ENCODE results near the gene ADAP1.

Gene ADAP1

DNA sequence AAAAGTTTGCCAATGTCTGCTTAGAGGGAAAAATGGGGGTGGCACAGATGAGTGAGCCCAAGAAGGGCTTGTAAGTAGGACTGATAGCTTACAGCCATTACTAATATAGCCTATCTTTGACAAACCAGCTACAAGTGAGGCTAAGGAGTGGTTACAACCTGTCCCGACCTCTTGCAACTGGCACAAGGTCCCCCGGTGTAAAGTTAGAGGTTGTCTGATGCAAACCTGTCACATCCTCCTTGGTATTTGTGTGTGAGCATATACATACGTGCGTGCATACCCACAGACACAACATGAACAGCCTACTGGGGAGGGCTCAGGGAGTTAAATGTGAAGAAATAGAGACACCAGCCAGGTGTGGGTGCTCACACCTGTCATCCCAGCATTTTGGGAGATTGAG is 14.6 kb downstream of the ADAP1 start:
- no peaks in the 10 kb centered on the region; the same call in 1 of the 2 replicates for H3K27me3 ChIP-seq (ENCODE audit: low read length)
- H3K79me2 ChIP-seq (ENCODE audit: insufficient read depth, low read length): no peaks in the 10 kb centered on the region
- no peak overlapping the region for H3K9ac ChIP-seq (ENCODE audit: low read length)
- no peak for TF ChIP-seq EZH2phosphoT487 (conservative IDR thresholded peaks at IDR 0.05; ENCODE audit: low read length)
- H3K4me3 ChIP-seq (ENCODE audit: insufficient read depth, low read length, poor library complexity, severe bottlenecking): no peak overlapping the region
- no peaks in the 10 kb centered on the region for H4K20me1 ChIP-seq (ENCODE audit: low read depth, low read length)
- no peak overlapping the region for H3K4me2 ChIP-seq (ENCODE audit: low read depth, low read length, poor library complexity, severe bottlenecking)
- H3F3A ChIP-seq (ENCODE audit: insufficient read depth): no peaks in the 10 kb centered on the region
- H2AFZ ChIP-seq (ENCODE audit: low read depth, low read length, severe bottlenecking): no peak overlapping the region
- peaks cover 8% of the 10 kb centered on the region; the same call in 1 of the 2 replicates for H3K9me3 ChIP-seq (ENCODE audit: insufficient read depth, low read length)
- H3K36me3 ChIP-seq (ENCODE audit: low read length): no peaks in the 10 kb centered on the region
- no peak overlapping the region for H3K27ac ChIP-seq (ENCODE audit: low read depth, low read length)
- H3K9me2 ChIP-seq (replicated peaks; ENCODE audit: insufficient read depth, low read length): no peaks in the 10 kb centered on the region

DNA sequence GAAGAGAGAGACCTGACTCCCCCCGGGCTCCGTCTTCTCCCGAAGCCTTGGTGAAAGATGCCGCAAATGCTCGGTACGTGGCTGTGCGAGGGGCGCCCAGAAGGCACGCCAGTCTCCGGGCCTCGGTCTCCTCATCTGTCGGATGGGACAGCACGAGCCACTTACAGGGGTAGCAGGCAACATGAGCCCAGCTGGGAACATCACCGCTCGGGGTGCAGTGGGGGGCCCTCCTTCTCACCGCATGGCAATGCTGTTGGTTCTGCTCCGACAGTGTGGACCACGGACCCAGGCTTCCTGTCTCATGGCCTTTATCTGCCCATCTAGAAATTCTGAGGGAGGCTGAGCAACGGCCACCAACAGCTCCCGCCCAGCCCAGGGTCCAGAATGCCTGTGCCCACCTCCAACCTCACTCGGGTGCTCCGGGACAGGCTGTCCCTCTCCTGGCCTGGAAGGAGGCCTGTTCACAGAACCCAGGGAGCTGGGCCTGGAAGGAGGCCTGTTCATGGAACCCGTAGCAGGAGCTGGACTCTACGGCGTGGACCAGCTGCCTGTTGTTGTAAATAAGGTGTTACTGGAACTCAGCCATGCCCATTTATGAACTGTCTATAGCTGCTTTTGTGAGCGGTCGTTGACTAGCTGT is 15.8 kb downstream of the ADAP1 start:
- H4K20me1 ChIP-seq (ENCODE audit: low read depth, low read length): no peaks in the 10 kb centered on the region
- H3K4me2 ChIP-seq (ENCODE audit: low read depth, low read length, poor library complexity, severe bottlenecking): no peak overlapping the region
- peaks cover 8% of the 10 kb centered on the region; the same call in 1 of the 2 replicates for H3K9me3 ChIP-seq (ENCODE audit: insufficient read depth, low read length)
- no peaks in the 10 kb centered on the region for H3F3A ChIP-seq (ENCODE audit: insufficient read depth)
- no peak overlapping the region for H3K4me3 ChIP-seq (ENCODE audit: insufficient read depth, low read length, poor library complexity, severe bottlenecking)
- no peak overlapping the region for H3K9ac ChIP-seq (ENCODE audit: low read length)
- H3K36me3 ChIP-seq (ENCODE audit: low read length): no peaks in the 10 kb centered on the region
- H2AFZ ChIP-seq (ENCODE audit: low read depth, low read length, severe bottlenecking): no peak overlapping the region
- H3K27me3 ChIP-seq (ENCODE audit: low read length): no peaks in the 10 kb centered on the region; the same call in 1 of the 2 replicates
- no peak overlapping the region for H3K27ac ChIP-seq (ENCODE audit: low read depth, low read length)
- TF ChIP-seq EZH2phosphoT487 (conservative IDR thresholded peaks at IDR 0.05; ENCODE audit: low read length): no peak
- TF ChIP-seq, protein P1, sequence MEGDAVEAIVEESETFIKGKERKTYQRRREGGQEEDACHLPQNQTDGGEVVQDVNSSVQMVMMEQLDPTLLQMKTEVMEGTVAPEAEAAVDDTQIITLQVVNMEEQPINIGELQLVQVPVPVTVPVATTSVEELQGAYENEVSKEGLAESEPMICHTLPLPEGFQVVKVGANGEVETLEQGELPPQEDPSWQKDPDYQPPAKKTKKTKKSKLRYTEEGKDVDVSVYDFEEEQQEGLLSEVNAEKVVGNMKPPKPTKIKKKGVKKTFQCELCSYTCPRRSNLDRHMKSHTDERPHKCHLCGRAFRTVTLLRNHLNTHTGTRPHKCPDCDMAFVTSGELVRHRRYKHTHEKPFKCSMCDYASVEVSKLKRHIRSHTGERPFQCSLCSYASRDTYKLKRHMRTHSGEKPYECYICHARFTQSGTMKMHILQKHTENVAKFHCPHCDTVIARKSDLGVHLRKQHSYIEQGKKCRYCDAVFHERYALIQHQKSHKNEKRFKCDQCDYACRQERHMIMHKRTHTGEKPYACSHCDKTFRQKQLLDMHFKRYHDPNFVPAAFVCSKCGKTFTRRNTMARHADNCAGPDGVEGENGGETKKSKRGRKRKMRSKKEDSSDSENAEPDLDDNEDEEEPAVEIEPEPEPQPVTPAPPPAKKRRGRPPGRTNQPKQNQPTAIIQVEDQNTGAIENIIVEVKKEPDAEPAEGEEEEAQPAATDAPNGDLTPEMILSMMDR (IDR thresholded peaks at IDR 0.05; ENCODE audit: insufficient read depth, low read length, poor library complexity, severe bottlenecking): no peak
- H3K9me2 ChIP-seq (replicated peaks; ENCODE audit: insufficient read depth, low read length): no peaks in the 10 kb centered on the region
- no peaks in the 10 kb centered on the region for H3K79me2 ChIP-seq (ENCODE audit: insufficient read depth, low read length)

DNA sequence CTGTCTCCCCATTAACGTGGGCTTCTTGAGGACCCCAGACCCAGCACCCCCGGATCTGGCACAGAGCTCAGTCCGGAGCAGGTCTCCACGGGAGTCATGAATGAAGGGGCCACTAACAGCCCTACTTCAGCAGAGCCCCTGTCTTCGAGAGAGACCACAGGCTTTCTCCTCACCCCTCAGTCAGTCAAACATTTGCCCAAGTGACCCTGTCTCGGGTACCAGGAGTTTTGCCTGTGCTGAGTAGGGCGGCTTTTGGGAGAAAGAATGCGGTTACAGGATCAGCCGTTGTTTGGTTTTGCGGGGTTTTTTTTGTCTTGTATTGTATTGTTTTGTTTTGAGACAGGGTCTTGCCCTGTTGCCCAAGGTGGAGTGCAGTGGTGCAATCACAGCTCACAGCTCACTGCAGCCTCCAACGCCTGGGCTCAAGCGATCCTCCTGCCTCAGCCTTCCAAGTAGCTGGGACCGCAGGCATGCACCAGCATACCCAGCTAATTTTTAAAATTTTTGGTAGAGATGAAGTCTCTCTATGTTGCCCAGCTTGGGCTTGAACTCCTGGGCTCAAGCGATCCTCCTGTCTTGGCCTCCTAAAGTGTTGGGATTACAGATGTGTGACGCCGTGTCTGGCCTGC is 16.5 kb downstream of the ADAP1 start:
- Histone ChIP-seq H3K4me2 (ENCODE audit: low read depth, low read length, poor library complexity, severe bottlenecking) (no peak overlapping the region), H3K9me3 (ENCODE audit: insufficient read depth, low read length) (peaks cover 8% of the 10 kb centered on the region; the same call in 1 of the 2 replicates), H2AFZ (ENCODE audit: low read depth, low read length, severe bottlenecking) (no peak overlapping the region), H4K20me1 (ENCODE audit: low read depth, low read length) (no peaks in the 10 kb centered on the region), H3K79me2 (ENCODE audit: insufficient read depth, low read length) (no peaks in the 10 kb centered on the region), H3K27ac (ENCODE audit: low read depth, low read length) (no peak overlapping the region), H3K9me2 (replicated peaks; ENCODE audit: insufficient read depth, low read length) (no peaks in the 10 kb centered on the region), H3F3A (ENCODE audit: insufficient read depth) (no peaks in the 10 kb centered on the region), H3K27me3 (ENCODE audit: low read length) (no peaks in the 10 kb centered on the region; the same call in 1 of the 2 replicates), H3K4me3 (ENCODE audit: insufficient read depth, low read length, poor library complexity, severe bottlenecking) (no peak overlapping the region), H3K36me3 (ENCODE audit: low read length) (no peaks in the 10 kb centered on the region), H3K9ac (ENCODE audit: low read length) (no peak overlapping the region)
- no peak for TF ChIP-seq EZH2phosphoT487 (conservative IDR thresholded peaks at IDR 0.05; ENCODE audit: low read length)
- TF ChIP-seq, protein P1 (IDR thresholded peaks at IDR 0.05; ENCODE audit: insufficient read depth, low read length, poor library complexity, severe bottlenecking): no peak
